Measurements from ENCODE around the gene F2RL2.

- TF ChIP-seq CTCF (IDR thresholded peaks at IDR 0.05; ENCODE audit: insufficient read depth, low read length, poor library complexity, severe bottlenecking): no peak
- no peak for TF ChIP-seq EZH2phosphoT487 (conservative IDR thresholded peaks at IDR 0.05; ENCODE audit: low read length)
These were observed 42.2 kb downstream of the F2RL2 start for GRCh38 chr5:76580981-76581380.

Measured in SU-DHL-6 (cell line).